H7 (cell line): ENCODE measurements around the gene CRYM. TPM values are rescaled to one million over a fixed set of nuclear protein-coding genes. Genes with fewer than 3 reads are reported as not detected.
A peak's percentile ranks its signal among the peaks of the same experiment; 100 is the strongest.
"Not testable (repeated sequence)": the region's sequence is repeated elsewhere in the genome, so short reads cannot be mapped to it uniquely, and the experiment has no call there.

Source experiments
- DNase-seq: peaks from one replicate; pipeline ENCODE4 v3.0.0; 2012
- H3K27me3 ChIP-seq: 2 replicates; pipeline ENCODE4 v1.6.0; 2011; ENCODE audit warnings: mild to moderate bottlenecking, low read length; ENCODE audit not compliant: control insufficient read depth, insufficient read depth
- H3K36me3 ChIP-seq: replicated peaks from 2 replicates; pipeline ENCODE4 v1.5.1; 2011; ENCODE audit warnings: low read length; ENCODE audit not compliant: control insufficient read depth, insufficient read depth
- H3K4me3 ChIP-seq: 2 replicates; pipeline ENCODE4 v1.5.1; 2011; ENCODE audit warnings: low read depth, mild to moderate bottlenecking, control low read depth, low read length, moderate library complexity; ENCODE audit not compliant: insufficient read depth
- total RNA-seq: library from RNA; depleted of rRNA; stranded (reverse); fragments of >200 nt; shearing (Covaris generic); gene quantifications from 2 replicates; pipeline ENCODE4 v1.2.3, GENCODE V29; 2014

The CRYM gene
- total RNA-seq, 1 experiment from 2014 or later = 7.6 TPM

GRCh38 chr16:21300309-21301167 is 22.4 kb upstream of the CRYM start:
- H3K4me3 ChIP-seq = peak overlapping the region; percentile 78
- peak; percentile 86 for DNase-seq
- no peaks in the 10 kb centered on the region for H3K36me3 ChIP-seq
- peaks cover 43% of the 10 kb centered on the region for H3K27me3 ChIP-seq

- not testable (repeated sequence) for H3K27me3 ChIP-seq, H3K36me3 ChIP-seq, H3K4me3 ChIP-seq, DNase-seq
Observed at GRCh38 chr16:21289789-21290188, 11.7 kb upstream of the CRYM start.

GRCh38 chr16:21285314-21285713 is 7.2 kb upstream of the CRYM start:
- no peak for DNase-seq
- Histone ChIP-seq H3K27me3 (no peaks in the 10 kb centered on the region), H3K36me3 (no peaks in the 10 kb centered on the region), H3K4me3 (no peak overlapping the region)

- no peaks in the 10 kb centered on the region for H3K27me3 ChIP-seq
- DNase-seq = no peak
- H3K36me3 ChIP-seq = no peaks in the 10 kb centered on the region
- H3K4me3 ChIP-seq = peak overlapping the region; percentile 65
Observed at GRCh38 chr16:21284414-21284813, 6.3 kb upstream of the CRYM start.

- H3K4me3 ChIP-seq = peak overlapping the region; percentile 65
- H3K27me3 ChIP-seq = no peaks in the 10 kb centered on the region
- DNase-seq = peak; percentile 90
- H3K36me3 ChIP-seq = no peaks in the 10 kb centered on the region
Observed at GRCh38 chr16:21283521-21284289, 5.6 kb upstream of the CRYM start.

GRCh38 chr16:21281698-21282389 is 3.8 kb upstream of the CRYM start:
- H3K4me3 ChIP-seq = no peak overlapping the region

GRCh38 chr16:21279501-21279900 is 1.4 kb upstream of the CRYM start:
- Histone ChIP-seq H3K27me3 (peaks cover 9% of the 10 kb centered on the region), H3K36me3 (no peaks in the 10 kb centered on the region), H3K4me3 (no peak overlapping the region)
- DNase-seq = no peak

More at GRCh38 chr16:21281698-21282389, 3.8 kb upstream of the CRYM start:
- Histone ChIP-seq H3K36me3 (no peaks in the 10 kb centered on the region), H3K27me3 (peaks cover 9% of the 10 kb centered on the region)
- DNase-seq = no peak

- Histone ChIP-seq H3K27me3 (peaks cover 9% of the 10 kb centered on the region), H3K4me3 (peak overlapping the region; percentile 66), H3K36me3 (no peaks in the 10 kb centered on the region)
- no peak for DNase-seq
Observed at GRCh38 chr16:21277045-21277926, 804 bp downstream of the CRYM start.

- Histone ChIP-seq H3K27me3 (peaks cover 9% of the 10 kb centered on the region), H3K4me3 (no peak overlapping the region), H3K36me3 (no peaks in the 10 kb centered on the region)
- no peak for DNase-seq
Observed at GRCh38 chr16:21276090-21276489, 2.0 kb downstream of the CRYM start.

- peaks cover 9% of the 10 kb centered on the region for H3K27me3 ChIP-seq
- DNase-seq = no peak
- H3K36me3 ChIP-seq = no peaks in the 10 kb centered on the region
- no peak overlapping the region for H3K4me3 ChIP-seq
Observed at GRCh38 chr16:21275529-21275928, 2.6 kb downstream of the CRYM start.

- no peak overlapping the region for H3K4me3 ChIP-seq
- no peak for DNase-seq
- no peaks in the 10 kb centered on the region for H3K36me3 ChIP-seq
- peaks cover 9% of the 10 kb centered on the region for H3K27me3 ChIP-seq
Observed at GRCh38 chr16:21274172-21274726, 3.8 kb downstream of the CRYM start.

GRCh38 chr16:21272763-21273162 is 5.3 kb downstream of the CRYM start:
- H3K4me3 ChIP-seq, H3K36me3 ChIP-seq, DNase-seq, H3K27me3 ChIP-seq: not testable (repeated sequence)

- Histone ChIP-seq H3K4me3 (no peak overlapping the region), H3K27me3 (peaks cover 2% of the 10 kb centered on the region; the same call in 1 of the 2 replicates), H3K36me3 (no peaks in the 10 kb centered on the region)
- DNase-seq = no peak
Observed at GRCh38 chr16:21272253-21272652, 5.8 kb downstream of the CRYM start.
